CD4-positive, alpha-beta T cell treated with Interleukin-15 for 1 hour (primary cell): ENCODE measurements around the gene FAM241B.
A peak's percentile ranks its signal among the peaks of the same experiment; 100 is the strongest.

Experiments used
- DNase-seq: peaks from one replicate; pipeline ENCODE4 v3.0.0-alpha.2; 2020

FAM241B gene

DNA sequence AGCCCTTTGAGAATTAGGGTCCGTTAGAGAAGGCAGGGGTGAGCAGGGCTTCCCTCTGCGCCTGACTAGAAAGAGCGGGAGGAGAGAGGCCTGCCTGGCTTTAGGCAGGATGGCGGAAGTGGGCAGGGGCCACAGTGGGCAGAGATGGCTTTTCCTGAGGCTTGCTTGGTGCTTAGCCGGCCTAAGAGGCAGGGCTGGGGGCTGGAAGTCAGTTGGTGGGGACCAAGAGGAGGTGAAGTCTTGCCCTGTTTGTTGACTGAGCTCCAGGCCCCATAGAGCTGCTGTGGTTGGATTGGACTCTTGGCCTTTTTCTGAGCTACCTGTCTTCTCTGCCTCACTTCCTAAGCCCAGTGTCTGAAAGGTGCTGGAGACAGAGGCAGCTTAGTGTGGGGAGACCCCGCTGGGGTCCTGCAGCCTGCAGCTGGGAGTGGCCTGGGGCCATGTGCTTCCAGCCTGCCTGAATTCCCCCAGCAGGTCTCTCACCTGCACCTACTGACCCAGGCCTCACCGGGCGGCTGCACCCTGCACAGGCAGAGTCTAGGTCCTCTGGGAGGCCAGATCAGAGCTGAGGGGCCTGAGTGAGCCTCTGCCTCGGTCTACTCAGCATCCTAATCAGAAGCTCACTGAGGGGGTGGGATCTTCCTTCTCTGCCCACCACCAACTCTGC lies 4.8 kb downstream of the FAM241B start:
- no peak for DNase-seq

DNA sequence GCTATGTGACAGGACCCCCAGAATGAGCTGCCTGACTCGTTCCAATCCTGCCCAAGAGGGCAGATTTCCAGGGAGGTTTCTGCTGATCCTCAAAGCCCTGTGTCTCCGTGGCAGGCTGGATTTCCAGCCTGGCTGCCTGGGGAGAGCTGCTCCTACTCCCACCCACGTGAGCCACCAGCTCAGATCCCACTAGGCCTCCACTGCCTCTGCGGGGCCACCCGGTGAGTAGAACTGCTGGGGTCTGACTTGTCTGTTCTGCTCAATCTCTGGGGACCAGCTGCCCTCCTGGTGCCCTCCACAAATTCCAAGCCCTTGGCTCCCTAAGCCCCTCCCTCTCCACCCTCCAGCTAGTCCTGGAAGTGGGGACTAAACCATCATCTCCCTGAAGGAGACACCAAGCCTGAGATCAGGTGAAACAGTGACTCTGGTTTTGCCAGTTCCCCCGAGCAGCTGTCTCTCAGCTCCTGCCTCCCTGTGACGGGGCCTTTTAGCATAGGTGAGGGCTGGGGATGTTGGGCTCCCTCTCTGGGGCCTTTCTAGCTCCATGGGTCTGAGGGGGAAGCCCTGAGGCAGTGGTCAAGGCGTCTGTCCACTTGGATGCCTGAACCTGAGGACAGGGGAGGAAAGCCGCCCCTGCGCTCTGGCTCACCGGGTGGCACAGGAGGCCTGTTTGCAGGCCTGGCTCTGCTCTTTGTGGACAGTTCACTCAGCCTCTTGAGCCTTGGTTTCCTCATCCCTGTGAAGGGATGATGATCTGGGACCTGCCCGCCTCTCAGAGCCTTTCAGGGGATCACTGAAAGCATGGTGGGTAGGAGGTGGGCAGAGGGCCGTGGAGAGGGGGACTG lies 5.6 kb downstream of the FAM241B start:
- no peak for DNase-seq

DNA sequence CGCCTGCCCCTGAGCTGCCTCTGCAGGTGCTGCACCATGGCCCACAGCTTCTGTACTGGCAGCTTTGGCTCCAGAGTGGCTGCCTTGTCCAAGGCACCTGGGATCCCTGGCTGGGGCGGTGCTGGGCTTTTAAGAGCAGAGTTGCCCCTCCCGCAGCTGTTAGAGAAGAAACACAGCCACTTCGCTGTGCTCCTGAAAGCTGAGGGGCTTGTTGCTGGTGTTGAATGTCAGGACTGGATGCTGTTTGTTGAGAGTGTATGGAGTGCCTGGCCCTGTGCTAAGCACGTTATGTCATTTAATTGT lies 6.2 kb downstream of the FAM241B start:
- no peak for DNase-seq

DNA sequence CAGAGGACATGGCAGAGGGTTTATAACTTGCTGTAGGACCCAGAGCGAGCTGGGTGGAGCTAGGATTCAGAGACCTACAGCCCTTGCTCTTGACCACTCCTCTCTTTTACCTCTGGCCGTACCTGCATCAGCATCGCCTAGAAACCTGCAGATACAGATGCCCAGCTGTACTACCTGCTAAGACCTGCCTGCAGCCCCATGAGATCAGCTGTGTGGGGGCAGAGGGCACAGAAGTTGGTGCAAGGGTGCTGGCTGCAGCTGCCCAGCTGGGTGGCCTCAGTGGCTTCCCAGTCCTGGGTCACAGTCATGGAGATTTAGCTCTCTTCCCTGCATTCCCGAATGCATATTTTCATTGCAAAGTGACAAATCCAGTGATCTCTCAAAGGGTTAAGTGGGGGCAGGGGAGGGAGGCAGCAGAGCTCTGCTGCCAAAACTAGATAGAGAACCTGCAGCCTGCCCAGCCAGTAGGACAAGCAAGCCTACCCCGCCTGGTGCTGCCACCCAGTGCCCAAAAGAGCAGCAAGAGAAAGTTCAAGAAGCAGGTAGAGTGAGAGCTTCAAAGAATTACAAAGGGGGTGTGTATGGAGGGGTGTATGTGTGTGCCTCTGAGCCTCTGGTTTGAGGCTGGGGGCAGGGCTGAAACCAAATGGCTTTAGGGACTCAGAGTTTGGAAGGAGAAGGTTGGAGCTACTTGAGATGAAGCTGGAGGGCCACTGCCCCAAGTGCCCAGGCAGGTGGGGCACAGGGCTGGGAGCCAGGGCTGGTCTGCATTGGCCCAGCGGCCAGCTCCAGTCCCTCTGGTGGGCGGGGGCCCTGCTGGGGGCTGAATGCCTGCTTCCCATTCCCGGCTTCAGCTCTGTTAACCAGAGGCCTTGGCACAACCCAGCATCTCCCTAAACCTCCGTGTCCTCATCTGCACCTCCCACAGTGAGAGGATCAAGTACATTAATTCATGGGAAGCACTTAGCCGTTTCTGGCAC lies 6.9 kb downstream of the FAM241B start:
- no peak for DNase-seq

DNA sequence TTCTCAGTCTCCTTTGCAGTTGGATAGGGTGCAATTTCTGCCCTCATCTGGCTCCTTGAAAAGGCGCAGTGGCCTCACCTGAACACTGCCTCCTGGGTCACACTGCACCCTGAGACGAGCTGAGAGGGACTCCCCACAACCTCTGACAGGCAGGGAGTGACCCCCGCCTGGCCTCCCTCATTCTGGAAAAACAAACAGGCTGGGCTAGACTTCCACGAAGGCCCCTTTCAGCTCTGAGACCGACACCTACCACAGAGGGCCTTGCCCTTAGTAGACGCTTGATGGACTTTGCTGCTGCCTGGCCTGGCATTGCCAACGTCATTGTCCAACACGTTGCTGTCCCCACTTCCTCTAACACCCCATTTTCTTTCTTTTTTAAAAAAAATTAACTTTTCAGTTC lies 8.6 kb downstream of the FAM241B start:
- no peak for DNase-seq

DNA sequence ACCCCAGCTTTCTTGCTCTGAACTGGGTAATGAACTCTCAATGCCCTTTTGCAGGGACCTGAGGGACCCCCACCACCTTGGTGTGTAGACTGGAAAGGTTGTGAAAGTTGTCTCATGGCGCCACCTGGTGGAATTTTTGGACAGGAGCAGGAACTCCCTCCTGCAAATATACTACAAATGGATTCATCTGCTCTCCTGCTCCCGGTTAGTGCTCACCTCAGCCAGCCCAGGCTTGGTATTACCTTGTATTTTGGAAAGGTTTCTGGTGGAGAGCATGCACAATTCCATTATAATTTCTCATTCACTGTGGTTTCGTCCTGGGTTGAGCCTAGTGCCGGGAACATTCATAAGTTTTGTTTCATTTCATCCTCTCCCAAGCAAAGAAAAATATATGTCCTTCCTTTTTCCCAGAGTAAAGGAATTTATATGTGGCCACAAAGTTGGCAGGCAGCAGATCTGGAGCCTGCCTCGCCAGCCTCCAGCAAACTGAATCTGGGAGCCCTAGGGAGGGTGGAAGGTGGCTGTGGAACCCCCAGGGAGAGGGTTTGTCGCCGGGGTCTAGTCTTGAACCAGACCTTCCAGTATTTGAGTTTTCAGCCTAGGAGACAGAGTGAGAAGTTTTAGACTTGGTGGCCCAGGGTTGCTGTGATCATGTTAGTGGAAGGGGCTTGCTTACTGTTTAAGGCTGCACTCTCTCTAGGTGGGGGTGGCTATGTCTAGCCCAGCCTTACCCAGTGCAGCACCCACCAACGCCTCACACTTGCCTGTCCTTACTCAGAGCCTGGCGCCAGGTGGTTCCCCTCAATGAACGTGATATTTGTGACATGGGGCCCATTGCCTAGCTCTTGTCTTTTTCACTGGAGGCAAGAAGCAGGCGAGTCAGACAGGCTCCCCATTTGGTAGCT lies 9.5 kb downstream of the FAM241B start:
- peak; percentile 58 for DNase-seq

DNA sequence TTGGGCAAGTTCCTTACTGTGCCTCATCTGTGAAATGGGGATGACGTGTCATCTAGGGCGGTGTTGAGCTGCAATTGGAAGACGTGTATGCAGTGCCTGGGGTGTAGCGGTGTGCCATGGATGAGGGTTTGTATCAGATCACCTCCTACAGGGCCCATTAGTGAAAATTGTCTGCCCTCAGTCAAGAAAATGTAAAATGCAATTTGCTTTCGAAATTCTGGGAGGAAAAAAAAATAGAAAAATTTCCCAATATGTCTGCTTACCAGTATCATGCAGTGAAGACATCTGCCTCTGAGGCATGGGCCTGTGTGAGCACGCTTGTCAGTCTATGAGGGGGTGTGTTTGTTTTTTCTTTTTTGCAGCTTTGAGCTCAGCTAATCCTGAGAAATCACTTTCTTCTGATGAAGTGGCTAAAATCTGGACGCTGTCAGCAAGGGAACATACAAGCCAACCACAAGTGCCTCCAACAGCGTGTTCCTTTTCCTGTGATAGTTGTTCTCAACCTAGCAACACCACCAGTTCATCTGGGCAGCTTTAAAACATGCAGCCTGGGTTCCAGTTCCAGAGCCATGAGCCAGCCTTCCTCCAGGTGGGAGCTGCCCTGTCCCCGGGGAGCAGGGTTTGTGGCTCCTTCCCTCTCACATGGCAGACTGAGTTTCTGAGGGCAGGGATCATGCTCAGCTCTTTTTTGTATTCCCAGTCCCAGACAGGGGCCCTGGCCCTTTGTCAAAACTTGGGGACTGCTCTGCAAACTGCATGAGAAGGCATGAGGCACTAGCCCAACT lies 10.3 kb downstream of the FAM241B start:
- no peak for DNase-seq

DNA sequence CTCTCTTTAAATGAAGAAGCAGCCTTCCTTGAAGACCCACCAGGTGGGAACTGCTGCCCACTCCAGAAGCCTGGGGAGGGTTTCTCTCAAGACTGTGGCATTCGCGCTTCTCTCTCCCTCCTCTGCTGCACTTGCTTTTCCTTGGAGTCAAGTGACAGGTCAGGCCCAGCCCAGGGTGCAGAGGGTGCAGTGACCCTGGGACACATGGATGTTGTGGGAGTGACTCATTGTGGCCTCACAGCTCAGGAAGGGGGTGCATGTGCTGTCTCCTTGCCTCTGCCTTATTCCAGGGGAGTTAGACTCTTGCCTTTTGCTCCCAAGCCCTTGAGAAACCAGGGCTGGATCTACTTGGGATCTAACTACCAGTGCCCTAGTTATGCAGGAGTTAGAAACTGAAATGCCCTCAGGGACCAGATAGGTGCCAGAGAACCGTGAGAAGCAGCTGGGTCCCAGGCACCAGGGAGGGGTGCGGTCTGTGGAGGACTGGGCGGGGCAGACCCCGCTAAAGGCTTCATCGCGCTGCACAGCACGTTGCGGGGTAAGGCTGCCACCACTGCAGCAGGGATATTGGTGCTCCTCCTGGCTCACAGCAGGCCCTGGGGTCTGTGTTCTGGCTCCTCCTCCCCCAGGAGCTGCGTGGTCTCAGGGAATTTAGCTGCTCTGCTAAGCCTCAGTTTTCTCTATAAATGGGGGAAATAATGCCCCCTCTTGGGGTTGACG lies 11.4 kb downstream of the FAM241B start:
- no peak for DNase-seq

DNA sequence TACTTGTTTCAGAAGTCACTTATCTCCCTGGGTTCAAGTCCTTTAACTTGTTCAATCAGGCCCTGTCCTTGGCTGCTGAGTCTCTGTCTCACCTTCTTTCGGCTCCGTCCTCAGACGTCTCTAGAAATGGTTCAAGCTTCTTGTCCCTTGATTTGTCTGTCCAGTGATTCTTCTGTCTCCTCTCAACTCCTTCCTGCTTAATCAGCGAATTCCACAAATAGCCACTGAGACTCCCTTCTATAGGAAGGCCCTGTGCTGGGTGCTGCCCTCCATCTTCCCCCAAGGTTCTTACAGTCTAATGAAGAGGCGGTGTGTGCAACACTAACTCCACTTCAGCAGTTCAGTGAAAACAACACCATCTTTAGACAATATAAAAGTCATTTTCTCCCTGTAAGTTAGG lies 12.7 kb downstream of the FAM241B start:
- no peak for DNase-seq

DNA sequence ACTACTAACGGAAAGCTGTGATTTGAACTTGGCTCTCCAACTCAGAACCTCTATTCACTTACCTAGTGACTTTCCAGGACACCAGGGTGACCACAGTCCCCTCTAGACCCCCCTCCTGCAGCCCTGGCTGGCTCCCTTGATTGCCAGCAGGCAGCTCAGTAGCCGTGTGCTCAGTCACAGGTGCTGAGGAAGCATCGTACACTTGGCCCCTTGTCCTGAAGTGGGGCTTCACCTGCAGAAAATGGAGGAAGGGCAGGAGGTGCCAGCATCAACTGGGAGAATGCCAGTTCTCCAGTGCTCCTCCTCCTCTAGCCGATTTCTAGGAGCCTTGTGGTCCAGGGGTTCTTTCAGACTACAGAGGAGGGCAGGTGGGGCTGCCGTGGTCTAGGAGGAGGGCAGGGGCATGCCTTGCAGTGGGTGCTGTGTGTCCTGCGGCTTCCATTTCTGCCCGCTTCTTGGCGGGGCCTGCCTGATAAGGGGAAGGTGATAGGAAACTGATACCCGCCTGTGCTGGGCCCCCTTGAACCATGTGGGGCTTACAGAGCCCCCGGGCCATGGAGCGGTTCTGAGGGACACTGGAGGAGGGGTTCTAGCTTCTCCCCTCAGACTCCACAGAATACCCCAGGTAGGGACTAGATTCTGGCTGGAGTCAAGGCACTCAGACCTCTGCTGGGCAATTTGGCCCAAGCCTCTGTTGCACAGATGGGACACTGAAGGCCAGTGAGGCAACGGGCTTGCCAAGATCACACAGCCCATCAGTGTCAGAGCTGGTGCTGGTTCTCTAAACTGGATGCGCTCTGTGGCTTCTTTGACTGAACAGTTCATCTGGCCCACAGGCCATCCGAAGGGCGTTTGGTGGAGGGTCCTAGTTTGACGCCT lies 14.0 kb downstream of the FAM241B start:
- DNase-seq = no peak

DNA sequence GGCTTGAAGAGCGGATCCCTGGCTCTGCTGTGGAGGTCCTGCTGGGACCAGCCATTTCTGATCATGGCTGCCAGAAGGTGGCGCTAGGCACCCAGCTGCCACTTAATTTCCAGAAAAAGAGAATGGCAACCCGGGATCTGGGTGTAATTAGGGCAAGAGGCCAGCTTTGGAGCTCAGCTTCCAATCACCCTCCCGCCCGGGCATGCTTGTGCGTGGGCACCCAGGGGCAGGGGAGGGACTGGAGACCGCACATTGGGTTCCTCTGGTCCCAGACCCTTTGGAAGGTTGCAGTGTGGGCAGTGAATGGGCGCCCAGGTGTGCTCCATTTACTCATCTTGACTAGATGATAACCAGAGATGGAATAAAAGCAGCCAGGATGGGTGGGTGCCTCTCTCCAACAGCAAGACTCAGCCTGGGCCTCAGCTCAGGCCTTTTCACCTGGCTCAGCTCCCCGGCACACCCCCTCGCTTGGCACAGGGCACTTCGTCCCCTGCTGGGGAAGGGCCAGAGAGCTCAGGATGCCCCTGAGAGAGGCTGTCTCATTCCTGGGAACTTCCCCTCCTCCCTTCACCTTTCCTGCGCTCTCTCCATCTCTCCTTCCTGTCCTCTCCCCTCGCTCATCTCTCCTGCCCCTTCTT lies 14.7 kb downstream of the FAM241B start:
- DNase-seq = no peak

DNA sequence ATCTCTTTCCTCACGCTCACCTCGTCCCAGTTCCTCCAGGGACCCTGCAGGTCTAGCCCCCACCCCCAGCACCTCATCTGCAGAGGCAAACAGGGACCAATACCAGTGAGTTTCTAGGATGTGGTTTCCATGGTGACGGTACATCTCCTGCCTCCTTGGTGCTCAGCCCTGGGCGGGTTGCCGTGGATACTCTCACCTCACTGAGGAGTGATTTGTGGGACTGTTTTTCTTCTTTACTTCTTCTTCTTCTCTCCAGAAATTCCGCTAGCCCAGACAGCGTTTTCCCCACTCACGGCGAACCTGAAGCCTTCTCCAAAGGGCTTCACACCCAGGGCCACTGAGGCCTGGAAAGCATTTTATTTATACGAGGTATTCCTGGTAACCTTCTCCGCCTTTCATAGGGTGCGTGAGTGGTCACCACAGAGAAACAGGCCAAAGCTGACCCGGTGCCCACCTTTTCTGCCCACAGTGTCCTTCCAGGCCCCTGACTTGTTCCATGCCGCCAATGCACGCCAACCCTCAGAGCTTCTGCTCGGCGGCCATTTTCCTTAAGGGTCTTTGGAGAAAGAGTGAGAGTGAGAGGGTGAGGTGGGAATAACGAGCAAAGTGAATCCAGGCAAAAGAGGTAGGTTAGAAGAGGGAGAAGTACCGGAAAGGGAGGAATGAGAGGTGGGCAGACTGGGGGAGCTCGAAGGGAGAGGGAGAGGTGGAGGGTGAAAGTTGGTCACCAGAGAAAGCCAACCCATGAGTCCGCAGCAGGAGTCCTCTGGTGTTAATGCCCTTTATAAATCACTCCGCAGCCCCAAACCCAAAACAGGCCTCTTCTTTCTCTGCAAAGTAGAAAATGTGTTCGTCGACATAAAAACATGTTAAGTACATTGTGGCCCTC lies 15.5 kb downstream of the FAM241B start:
- DNase-seq = no peak

DNA sequence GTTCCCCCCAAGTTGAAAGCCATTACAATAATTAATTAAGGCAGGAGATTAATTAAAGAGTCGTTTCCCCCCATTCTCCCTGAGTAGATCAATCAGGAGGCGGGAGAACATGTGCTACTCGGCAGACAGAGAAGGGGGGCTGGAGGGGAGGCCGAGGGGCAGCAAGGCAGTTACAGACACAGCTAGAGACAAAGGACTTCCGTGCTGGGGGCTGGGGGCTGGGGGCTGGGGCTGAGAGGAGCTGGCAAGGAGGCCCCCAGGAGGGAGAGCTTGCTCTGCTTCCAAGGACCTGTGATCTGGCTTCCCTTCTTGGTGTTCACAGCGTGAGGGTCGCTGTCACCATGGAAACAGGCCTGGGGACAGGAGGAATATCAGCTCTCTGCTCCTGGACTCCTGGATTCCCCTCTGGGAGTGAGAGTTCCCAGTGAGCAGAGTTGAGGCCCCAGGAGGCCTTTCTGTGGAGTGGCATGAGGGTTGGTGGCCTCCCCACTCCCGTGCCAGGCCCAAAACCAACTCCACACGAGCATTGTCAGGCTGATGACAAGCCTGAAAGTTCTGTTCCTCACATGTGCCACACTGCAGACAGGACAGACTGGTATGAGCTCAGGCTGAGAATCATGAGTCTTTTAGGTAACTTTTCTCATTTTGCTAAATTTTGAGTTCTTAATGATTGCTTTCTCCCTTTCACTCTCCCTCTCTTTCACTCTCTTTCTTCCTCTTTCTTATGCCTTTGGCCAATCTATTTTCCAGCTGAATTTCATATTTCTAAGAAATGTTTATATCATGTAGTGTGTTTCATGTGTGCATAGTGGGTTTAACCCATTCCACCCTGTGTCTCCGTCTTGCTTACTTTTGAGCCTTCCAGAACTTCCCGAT lies 16.4 kb downstream of the FAM241B start:
- DNase-seq = no peak

DNA sequence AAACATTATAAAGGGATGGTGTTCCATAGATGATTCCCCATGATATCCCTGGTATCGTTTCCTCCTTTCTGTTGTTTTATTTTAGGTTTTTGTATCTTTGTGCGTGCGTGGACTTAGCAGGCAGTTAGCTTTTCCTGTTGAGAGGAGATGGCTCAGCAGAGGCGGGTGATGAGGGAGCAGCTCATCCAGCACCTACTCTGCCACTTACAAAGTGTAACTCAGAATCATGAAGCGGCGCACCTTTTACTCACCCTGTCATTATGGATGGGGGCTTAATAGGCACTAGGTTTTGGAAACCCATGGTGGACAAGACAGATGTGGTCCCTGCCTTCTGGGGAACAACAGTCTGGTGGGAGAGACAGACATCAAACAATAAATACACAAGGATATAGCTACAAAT lies 17.1 kb downstream of the FAM241B start:
- DNase-seq = no peak

DNA sequence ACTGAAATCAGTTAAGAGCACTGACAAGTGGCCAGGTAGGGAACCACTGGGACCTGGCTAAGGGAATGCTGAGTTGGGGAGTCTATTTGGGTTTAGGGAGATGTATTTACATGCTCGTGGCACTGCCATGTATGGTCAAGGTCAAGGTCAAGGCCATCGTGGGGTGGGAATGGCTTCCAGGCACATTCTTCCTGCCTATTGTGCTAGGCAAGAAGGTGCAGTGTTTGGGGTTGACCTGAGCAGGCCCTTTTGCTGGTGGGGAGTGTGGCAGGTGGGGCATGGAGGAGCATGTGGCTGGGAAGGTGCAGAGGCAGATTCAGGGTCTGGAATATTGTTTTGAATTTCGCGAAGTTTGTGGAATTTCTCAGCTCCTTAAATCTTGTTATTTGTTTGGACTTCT lies 17.8 kb downstream of the FAM241B start:
- no peak for DNase-seq

DNA sequence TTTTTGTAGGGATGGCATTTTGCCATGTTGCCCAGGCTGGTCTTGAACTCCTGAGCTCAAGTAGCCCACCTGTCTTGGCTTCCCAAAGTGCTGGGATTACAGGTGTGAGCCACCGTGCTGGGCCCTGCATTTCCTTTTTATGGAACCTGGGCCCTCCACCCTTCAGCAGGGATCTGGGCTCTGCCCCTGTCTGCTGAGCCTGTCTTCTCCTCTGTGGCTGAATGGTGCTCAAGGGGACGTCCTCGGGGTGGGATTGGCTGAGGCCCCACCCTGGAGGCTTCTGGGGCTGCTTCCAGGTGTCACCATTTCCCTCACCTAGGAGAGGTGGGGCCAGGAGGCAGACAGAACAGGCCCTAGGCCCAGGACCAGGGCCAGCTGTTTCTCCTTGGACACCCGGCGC lies 18.4 kb downstream of the FAM241B start:
- DNase-seq = no peak
